Naive B cell (primary cell): ENCODE measurements around the gene COTL1. TPM values are rescaled to one million over a fixed set of nuclear protein-coding genes. Genes with fewer than 3 reads are reported as not detected.
A peak's percentile ranks its signal among the peaks of the same experiment; 100 is the strongest.

Source experiments
- ATAC-seq, 2 donors: fragments of 150-1000 bp; cut with Tn5 transposase; 2 replicates each; pipeline ENCODE4 v1.10.0; 2021; ENCODE audit warnings: low read depth in 2 of 2, mild to moderate bottlenecking in 2 of 2, moderate library complexity in 2 of 2
- DNase-seq: peaks from one replicate; pipeline ENCODE4 v3.0.0; 2022
- H3K27ac Mint-ChIP-seq, 6 donors: one replicate each; pipeline ENCODE4 v1.8.0; 2020 to 2022; ENCODE audit warnings: mild to moderate bottlenecking in 6 of 6, mixed read lengths in 6 of 6, moderate library complexity in 5 of 6, inconsistent platforms in 2 of 6
- H3K27me3 Mint-ChIP-seq, 3 donors: one replicate each; pipeline ENCODE4 v1.8.0; 2021 to 2022; ENCODE audit warnings: mixed read lengths in 3 of 3, mild to moderate bottlenecking in 1 of 3
- H3K36me3 Mint-ChIP-seq, 2 donors: one replicate each; pipeline ENCODE4 v1.8.0; 2020 to 2022; ENCODE audit warnings: mixed read lengths in 2 of 2, inconsistent platforms in 1 of 2, mild to moderate bottlenecking in 1 of 2
- H3K4me1 Mint-ChIP-seq, 3 donors: one replicate each; pipeline ENCODE4 v1.8.0; 2020 to 2022; ENCODE audit warnings: mixed read lengths in 3 of 3, inconsistent platforms in 1 of 3, mild to moderate bottlenecking in 1 of 3, moderate library complexity in 1 of 3
- H3K4me3 Mint-ChIP-seq, 8 donors: one replicate each; pipeline ENCODE4 v1.8.0; 2020 to 2022; ENCODE audit warnings: mild to moderate bottlenecking in 8 of 8, mixed read lengths in 8 of 8, moderate library complexity in 8 of 8, inconsistent platforms in 2 of 8
- H3K9me3 Mint-ChIP-seq, 7 donors: one replicate each; pipeline ENCODE4 v1.8.0; 2020 to 2022; ENCODE audit warnings: mixed read lengths in 7 of 7, mild to moderate bottlenecking in 5 of 7, inconsistent platforms in 2 of 7, moderate library complexity in 1 of 7
- polyA plus RNA-seq, 6 donors: library from polyadenylated mRNA; unstranded; fragments of 300-500 nt; fragmentation: Illumina TruSeq; gene quantifications; one replicate each; pipeline ENCODE4 v1.2.3, GENCODE V29; 2021; ENCODE audit warnings: low read depth in 6 of 6

COTL1 gene
- polyA plus RNA-seq, 6 donors from 2014 or later = 167 to 439 (median 373) TPM

DNA sequence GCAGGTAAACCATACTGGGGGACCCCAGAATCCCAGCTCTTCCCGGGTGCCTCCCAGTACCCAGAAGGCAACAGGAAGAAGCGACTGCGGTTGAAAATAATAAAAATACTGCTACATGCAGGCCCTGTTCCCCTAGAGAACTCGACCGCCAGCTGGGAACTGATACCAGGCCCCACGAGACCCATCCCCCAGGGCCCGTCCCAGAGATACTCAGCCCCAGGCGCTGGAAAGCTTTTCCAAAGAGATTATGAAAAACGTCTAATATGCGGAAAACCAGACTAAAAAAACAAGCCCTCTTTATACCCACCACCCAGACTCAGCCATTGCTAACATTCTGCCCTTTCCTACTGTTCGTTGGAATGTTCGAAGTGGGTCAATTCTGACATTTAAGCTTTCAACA, 100.5 kb downstream of the COTL1 start:
- no peaks in the 10 kb centered on the region for H3K36me3 Mint-ChIP-seq
- peaks cover 11 to 23% (median 17%) of the 10 kb centered on the region in 3 donors for H3K4me1 Mint-ChIP-seq
- no peak for ATAC-seq
- H3K27ac Mint-ChIP-seq = peak overlapping the region in 3 of 6 donors; percentile 60 to 79 (median 78)
- no peak for DNase-seq
- no peak overlapping the region for H3K4me3 Mint-ChIP-seq
- no peaks in the 10 kb centered on the region for H3K9me3 Mint-ChIP-seq
- H3K27me3 Mint-ChIP-seq = no peaks in the 10 kb centered on the region

Other genes starting within 250 kb of the COTL1 start
- not detected for gene ATP2C2, start 249.5 kb downstream of the COTL1 start, polyA plus RNA-seq
- 1 to 10 TPM; 2.1 to 4.7 (median 3.1) TPM for gene MEAK7, start 113.4 kb downstream of the COTL1 start, polyA plus RNA-seq
- gene KLHL36, start 30.4 kb upstream of the COTL1 start, polyA plus RNA-seq = 10 to 100 TPM; 29.7 to 40.3 (median 37.5) TPM
- 100 to 1,000 TPM in 1 of 6 donors, 10 to 100 TPM in 5; 69.4 to 103 (median 96.4) TPM for gene USP10, start 81.9 kb upstream of the COTL1 start, polyA plus RNA-seq
- under 1 TPM in 3 of 6 donors, not detected in 3; 0.08 to 0.87 (median 0.32) TPM for gene CRISPLD2, start 201.9 kb upstream of the COTL1 start, polyA plus RNA-seq